CD8-positive, alpha-beta memory T cell (primary cell): Measurements from ENCODE around the gene SHISA5. TPM values are rescaled to one million over a fixed set of nuclear protein-coding genes. Genes with fewer than 3 reads are reported as not detected.
"Not testable (repeated sequence)": the region's sequence is repeated elsewhere in the genome, so short reads cannot be mapped to it uniquely, and the experiment has no call there.

Experiments
- CTCF ChIA-PET: fragments of 350-600 bp; sonication (Branson Sonifier 250); formaldehyde crosslinking; loops from one replicate; lab custom pipeline; 2021; ENCODE audit warnings: antibody characterized with exemption; lab: Charles Lee
- POLR2A ChIA-PET: fragments of 350-600 bp; sonication (Branson Sonifier 250); formaldehyde crosslinking; loops from one replicate; lab custom pipeline; 2021; ENCODE audit warnings: antibody characterized with exemption; lab: Charles Lee
- DNase-seq, 5 donors: peaks; one replicate each; pipeline versions ENCODE4 v3.0.0 to v3.0.0-alpha.2; 2020 to 2022; ENCODE audit warnings: mixed read lengths in 1 of 5
- H3K27ac ChIP-seq: one replicate; pipeline ENCODE4 v1.7.0; 2013; ENCODE audit warnings: low read depth, mild to moderate bottlenecking, low read length, moderate library complexity
- H3K27me3 ChIP-seq: 2 replicates; pipeline ENCODE4 v1.7.0; 2013; ENCODE audit warnings: low read length, mild to moderate bottlenecking; ENCODE audit not compliant: insufficient read depth, poor library complexity, severe bottlenecking
- H3K36me3 ChIP-seq: 2 replicates; pipeline ENCODE4 v1.7.0; 2013; ENCODE audit warnings: mild to moderate bottlenecking, low read length, moderate library complexity; ENCODE audit not compliant: insufficient read depth
- H3K4me1 ChIP-seq: 2 replicates; pipeline ENCODE4 v1.7.0; 2013; ENCODE audit warnings: mild to moderate bottlenecking, low read length, moderate library complexity; ENCODE audit not compliant: insufficient read depth
- H3K4me3 ChIP-seq: 2 replicates; pipeline ENCODE4 v1.7.0; 2013; ENCODE audit warnings: mild to moderate bottlenecking, low read length
- H3K9me3 ChIP-seq: 2 replicates; pipeline ENCODE4 v1.7.0; 2013; ENCODE audit warnings: mild to moderate bottlenecking, low read length
- H3K27ac Mint-ChIP-seq, 8 donors: one replicate each; pipeline ENCODE4 v1.8.0; 2020 to 2021; ENCODE audit warnings: mixed read lengths in 8 of 8, mild to moderate bottlenecking in 6 of 8, inconsistent platforms in 3 of 8, moderate library complexity in 3 of 8
- H3K27me3 Mint-ChIP-seq, 2 donors: one replicate each; pipeline ENCODE4 v1.8.0; 2020 to 2021; ENCODE audit warnings: mixed read lengths in 2 of 2, mild to moderate bottlenecking in 1 of 2, moderate library complexity in 1 of 2
- H3K36me3 Mint-ChIP-seq, 3 donors: one replicate each; pipeline ENCODE4 v1.8.0; 2020 to 2021; ENCODE audit warnings: mixed read lengths in 3 of 3, inconsistent platforms in 1 of 3, mild to moderate bottlenecking in 1 of 3
- H3K4me1 Mint-ChIP-seq, 3 donors: one replicate each; pipeline ENCODE4 v1.8.0; 2020 to 2021; ENCODE audit warnings: mixed read lengths in 3 of 3, inconsistent platforms in 1 of 3, mild to moderate bottlenecking in 1 of 3
- H3K4me3 Mint-ChIP-seq, 7 donors: one replicate each; pipeline ENCODE4 v1.8.0; 2020 to 2021; ENCODE audit warnings: mixed read lengths in 7 of 7, mild to moderate bottlenecking in 6 of 7, moderate library complexity in 4 of 7, inconsistent platforms in 2 of 7
- H3K9me3 Mint-ChIP-seq, 5 donors: one replicate each; pipeline ENCODE4 v1.8.0; 2020 to 2022; ENCODE audit warnings: mixed read lengths in 5 of 5, mild to moderate bottlenecking in 3 of 5, moderate library complexity in 2 of 5, inconsistent platforms in 1 of 5
- polyA plus RNA-seq: library from polyadenylated mRNA; unstranded; fragments of 300-500 nt; fragmentation: Illumina TruSeq; gene quantifications from one replicate; pipeline ENCODE4 v1.2.3, GENCODE V29; 2021
- total RNA-seq, 2 experiments: library from RNA; stranded (reverse); gene quantifications; one replicate each; pipeline ENCODE4 v1.2.3, GENCODE V29; 2021

The SHISA5 gene
- total and polyA plus RNA-seq, 3 experiments from 2014 or later = 102 to 470 (median 102) TPM

DNA sequence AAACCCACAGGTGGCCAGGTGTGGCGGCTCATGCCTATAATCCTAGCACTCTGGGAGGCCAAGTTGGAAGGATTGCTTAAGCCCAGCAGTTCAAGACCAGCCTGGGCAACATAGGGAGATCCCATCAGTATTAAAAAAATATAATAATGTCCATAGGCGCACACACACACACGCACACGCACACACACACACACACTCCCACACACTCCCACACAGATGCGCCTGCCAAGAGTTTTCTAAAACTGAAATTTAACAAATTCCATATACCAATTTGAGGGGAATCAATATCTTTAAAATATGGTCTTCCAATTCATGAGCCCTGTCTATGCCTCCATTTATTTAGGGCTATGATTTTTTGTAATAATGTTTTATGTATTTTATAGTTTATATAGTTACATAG is 17.0 kb downstream of the SHISA5 start:
- no peak overlapping the region for H3K4me3 Mint-ChIP-seq
- no peaks in the 10 kb centered on the region for H3K9me3 Mint-ChIP-seq
- Histone ChIP-seq H3K27me3 (no peaks in the 10 kb centered on the region), H3K36me3 (no peaks in the 10 kb centered on the region), H3K4me1 (no peaks in the 10 kb centered on the region), H3K9me3 (no peaks in the 10 kb centered on the region), H3K4me3 (no peak overlapping the region), H3K27ac (no peak overlapping the region)
- H3K4me1 Mint-ChIP-seq = peaks cover 0 to 1% (median 0%) of the 10 kb centered on the region in 3 donors
- CTCF ChIA-PET = no interaction called here
- DNase-seq = no peak
- POLR2A ChIA-PET = no interaction called here
- H3K36me3 Mint-ChIP-seq = peaks cover 0 to 2% (median 0%) of the 10 kb centered on the region in 3 donors
- H3K27ac Mint-ChIP-seq = no peak overlapping the region
- H3K27me3 Mint-ChIP-seq = no peaks in the 10 kb centered on the region

DNA sequence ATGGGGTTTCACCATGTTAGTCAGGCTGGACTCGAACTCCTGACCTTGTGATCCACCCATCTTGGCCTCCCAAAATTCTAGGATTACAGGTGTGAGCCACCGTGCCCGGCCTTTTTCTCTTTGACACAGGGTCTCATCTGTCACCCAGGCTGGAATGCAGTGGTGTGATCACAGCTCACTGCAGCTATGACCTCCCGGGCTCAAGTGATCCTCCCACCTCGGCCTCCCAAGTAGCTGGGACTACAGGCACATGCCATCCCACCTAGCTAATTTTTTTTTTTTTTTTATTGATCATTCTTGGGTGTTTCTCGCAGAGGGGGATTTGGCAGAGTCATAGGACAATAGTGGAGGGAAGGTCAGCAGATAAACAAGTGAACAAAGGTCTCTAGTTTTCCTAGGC is 21.2 kb downstream of the SHISA5 start:
- not testable (repeated sequence) for H3K27ac ChIP-seq, H3K9me3 Mint-ChIP-seq, H3K9me3 ChIP-seq, H3K27me3 ChIP-seq, H3K4me3 Mint-ChIP-seq, H3K27ac Mint-ChIP-seq, H3K36me3 Mint-ChIP-seq, H3K27me3 Mint-ChIP-seq, DNase-seq, H3K4me3 ChIP-seq, H3K36me3 ChIP-seq
- ChIA-PET POLR2A (interaction anchor here (0.7 kb wide), 1 partner anchor 1858 kb away, joined by 4 read pairs; the partner anchor contains the start of gene RASSF1), CTCF (interaction anchor here (1.1 to 1.6 kb wide), 2 partner anchors 22 to 47 kb away, joined by 4 to 6 read pairs; partner anchors contain the start of gene SHISA5)
- H3K4me1 ChIP-seq = peaks cover 24% of the 10 kb centered on the region
- H3K4me1 Mint-ChIP-seq = peaks cover 21 to 24% (median 24%) of the 10 kb centered on the region in 3 donors

DNA sequence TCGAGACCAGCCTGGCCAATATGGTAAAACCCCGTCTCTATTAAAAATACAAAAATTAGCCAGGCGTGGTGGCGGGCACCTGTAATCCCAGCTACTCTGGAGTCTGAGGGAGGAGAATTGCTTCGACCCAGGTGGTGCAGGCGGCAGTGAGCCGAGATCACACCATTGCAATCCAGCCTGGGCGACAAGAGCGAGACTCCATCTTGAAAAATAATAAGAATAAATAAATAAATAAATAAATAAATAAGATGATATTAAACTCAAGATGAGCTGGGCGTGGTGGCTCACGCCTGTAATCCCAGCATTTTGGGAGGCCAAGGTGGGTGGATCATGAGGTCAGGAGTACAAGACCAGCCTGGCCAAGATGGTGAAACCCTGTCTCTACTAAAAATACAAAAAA is 23.1 kb downstream of the SHISA5 start:
- not testable (repeated sequence) for H3K27ac Mint-ChIP-seq, H3K27me3 Mint-ChIP-seq, H3K9me3 Mint-ChIP-seq, H3K36me3 Mint-ChIP-seq, H3K4me3 Mint-ChIP-seq, H3K36me3 ChIP-seq, H3K27ac ChIP-seq, H3K4me3 ChIP-seq, H3K9me3 ChIP-seq, DNase-seq, H3K27me3 ChIP-seq
- POLR2A ChIA-PET = interaction anchor here (0.6 kb wide), 1 partner anchor 38 kb away, joined by 6 read pairs; no protein-coding TSS in a partner anchor
- peaks cover 30% of the 10 kb centered on the region for H3K4me1 ChIP-seq
- H3K4me1 Mint-ChIP-seq = peaks cover 30 to 43% (median 34%) of the 10 kb centered on the region in 3 donors
- CTCF ChIA-PET = interaction anchor here (3.9 kb wide), 1 partner anchor 45 kb away, joined by 17 read pairs; no protein-coding TSS in a partner anchor

DNA sequence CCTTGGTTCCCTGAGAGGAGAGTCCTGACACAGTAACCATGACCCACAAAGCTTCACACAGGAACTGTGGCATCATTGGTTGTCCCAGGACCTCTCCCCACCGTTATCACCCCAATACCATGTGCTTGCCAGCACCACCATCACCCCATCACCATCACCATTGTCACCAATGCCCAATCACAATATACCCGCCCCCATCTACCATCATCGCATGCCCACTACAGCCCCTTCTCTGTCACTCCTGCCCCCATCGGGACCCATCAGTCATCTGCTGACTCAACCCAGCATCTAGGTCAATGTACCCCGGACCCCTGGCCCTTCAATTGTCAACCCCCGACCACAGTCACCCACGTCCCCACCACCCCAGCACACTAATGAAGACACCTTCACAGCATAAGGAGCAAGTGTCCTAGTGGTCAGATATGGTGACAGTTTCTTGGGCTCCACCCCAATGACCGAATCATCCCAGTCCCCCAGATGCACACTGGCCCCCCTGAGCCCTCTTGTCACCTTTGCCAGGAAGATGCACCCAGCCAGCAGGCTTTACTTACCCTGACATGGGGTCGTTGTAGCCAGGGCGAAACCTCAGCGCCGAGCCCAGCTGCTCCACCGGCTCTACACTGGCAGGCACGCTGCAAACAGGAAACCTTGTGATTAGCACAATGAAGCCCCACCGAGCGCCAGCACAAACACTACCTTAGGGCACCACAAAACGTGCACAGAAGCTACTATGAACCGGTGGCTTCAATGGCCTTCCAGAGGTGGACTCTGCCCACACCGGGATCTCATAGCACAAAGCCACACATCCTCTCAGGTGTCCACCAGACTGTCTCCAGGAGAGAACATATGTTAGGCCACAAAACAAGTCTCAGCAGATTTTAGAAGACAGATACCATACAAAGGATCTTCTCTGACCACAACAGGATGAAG is 25.1 kb downstream of the SHISA5 start:
- Mint-ChIP-seq H3K27me3 (no peaks in the 10 kb centered on the region), H3K27ac (peak overlapping the region; percentile 93 to 99 (median 98)), H3K9me3 (no peaks in the 10 kb centered on the region), H3K4me1 (peaks cover 37 to 58% (median 41%) of the 10 kb centered on the region in 3 donors), H3K4me3 (peak overlapping the region; percentile 86 to 98 (median 93)), H3K36me3 (peaks cover 0 to 10% (median 0%) of the 10 kb centered on the region in 3 donors)
- DNase-seq = peak; percentile 42 to 87 (median 80)
- Histone ChIP-seq H3K9me3 (no peaks in the 10 kb centered on the region), H3K36me3 (no peaks in the 10 kb centered on the region), H3K27ac (peak overlapping the region; percentile 78), H3K4me1 (peaks cover 30% of the 10 kb centered on the region), H3K27me3 (no peaks in the 10 kb centered on the region), H3K4me3 (peak overlapping the region; percentile 60)
- ChIA-PET POLR2A (interaction anchor here (0.7 to 1.6 kb wide), 6 partner anchors 12 to 38 kb away, joined by 3 to 11 read pairs (median 4); partner anchors contain the start of genes ATRIP, SHISA5 and TMA7), CTCF (interaction anchor here (0.6 to 3.9 kb wide), 8 partner anchors 10 to 70 kb away, joined by 3 to 17 read pairs (median 4); a partner anchor contains a TSS)

DNA sequence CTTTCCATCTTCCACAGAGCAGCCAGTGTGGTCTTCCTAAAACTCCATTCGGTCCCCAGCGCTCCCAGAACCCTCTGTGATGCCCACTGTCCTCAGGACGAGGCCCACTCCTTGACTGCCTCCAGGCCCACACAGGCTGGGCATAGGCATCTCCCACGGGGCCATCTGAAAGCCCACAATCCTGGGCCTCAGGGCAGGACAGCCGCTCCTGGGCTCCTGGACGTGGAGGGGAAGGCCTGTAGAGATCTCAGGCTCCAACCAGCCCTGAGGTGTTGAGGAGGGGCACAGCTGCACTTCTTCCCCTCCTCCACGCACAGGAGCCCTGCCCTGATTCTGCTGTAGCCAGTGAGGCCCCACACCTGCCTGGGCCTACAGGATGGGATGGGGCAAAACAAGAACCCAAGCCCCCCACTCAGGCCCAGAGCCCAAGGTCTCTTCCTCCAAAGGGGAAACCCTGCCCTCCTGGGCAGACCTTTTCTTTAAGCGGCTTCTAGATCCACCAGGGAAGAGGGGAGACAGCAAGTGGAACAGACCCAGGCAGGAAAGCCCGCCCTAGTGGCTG is 25.9 kb downstream of the SHISA5 start:
- Mint-ChIP-seq H3K4me3 (peak overlapping the region; percentile 86 to 98 (median 93)), H3K4me1 (peaks cover 43 to 65% (median 49%) of the 10 kb centered on the region in 3 donors), H3K27me3 (no peaks in the 10 kb centered on the region), H3K27ac (peak overlapping the region; percentile 93 to 99 (median 98)), H3K36me3 (peaks cover 0 to 10% (median 0%) of the 10 kb centered on the region in 3 donors), H3K9me3 (no peaks in the 10 kb centered on the region)
- H3K27me3 ChIP-seq = no peaks in the 10 kb centered on the region
- peak overlapping the region; percentile 78 for H3K27ac ChIP-seq
- ChIA-PET CTCF (interaction anchor here (1.2 to 3.9 kb wide), 3 partner anchors 10 to 42 kb away, joined by 3 to 17 read pairs (median 4); no protein-coding TSS in a partner anchor), POLR2A (interaction anchor here (0.8 to 1.6 kb wide), 5 partner anchors 11 to 77 kb away, joined by 3 to 11 read pairs (median 4); partner anchors contain the start of gene TMA7)
- peaks cover 37% of the 10 kb centered on the region for H3K4me1 ChIP-seq
- no peaks in the 10 kb centered on the region for H3K36me3 ChIP-seq
- no peak for DNase-seq
- H3K9me3 ChIP-seq = no peaks in the 10 kb centered on the region
- peak overlapping the region; percentile 60 for H3K4me3 ChIP-seq

DNA sequence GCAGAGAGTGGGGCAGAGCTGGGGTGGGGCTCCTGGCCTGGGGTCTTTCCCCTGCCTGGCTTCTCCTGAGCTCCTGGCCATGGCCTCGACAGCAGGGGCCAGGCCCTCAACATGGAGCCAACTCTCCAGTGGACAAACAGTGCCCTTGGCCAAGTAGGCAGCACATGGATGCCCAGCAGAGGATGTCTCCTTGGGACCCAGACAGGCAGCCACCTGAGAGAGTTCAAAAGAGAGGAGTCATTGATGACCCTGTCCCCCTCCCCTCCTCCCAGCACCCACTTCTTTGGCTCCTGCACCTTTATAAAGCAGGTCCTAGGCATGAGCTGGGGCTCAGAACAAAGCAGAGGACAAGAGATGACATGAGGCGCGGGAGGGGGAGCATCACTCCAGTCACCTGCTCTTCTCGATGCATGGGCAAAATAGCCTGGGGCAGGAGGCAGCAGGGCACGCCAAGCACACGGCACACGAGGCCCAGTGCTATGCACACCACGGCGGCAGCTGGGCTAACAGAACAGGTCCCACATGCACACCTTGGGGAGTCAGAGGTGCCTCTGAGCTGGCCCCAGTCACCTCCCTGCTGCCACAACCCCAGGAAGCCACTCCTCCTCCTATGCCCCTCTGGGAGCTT is 27.4 kb downstream of the SHISA5 start:
- Histone ChIP-seq H3K27ac (no peak overlapping the region), H3K9me3 (no peaks in the 10 kb centered on the region), H3K4me1 (peaks cover 46% of the 10 kb centered on the region), H3K27me3 (no peaks in the 10 kb centered on the region), H3K36me3 (no peaks in the 10 kb centered on the region), H3K4me3 (no peak overlapping the region)
- H3K9me3 Mint-ChIP-seq = no peaks in the 10 kb centered on the region
- H3K4me1 Mint-ChIP-seq = peaks cover 48 to 70% (median 54%) of the 10 kb centered on the region in 3 donors
- H3K27me3 Mint-ChIP-seq = no peaks in the 10 kb centered on the region
- DNase-seq = no peak
- POLR2A ChIA-PET = interaction anchor here (0.6 kb wide), 1 partner anchor 65 kb away, joined by 3 read pairs; no protein-coding TSS in a partner anchor
- H3K36me3 Mint-ChIP-seq = peaks cover 0 to 15% (median 0%) of the 10 kb centered on the region in 3 donors
- H3K4me3 Mint-ChIP-seq = peak overlapping the region in 4 of 7 donors; percentile 20 to 93 (median 56)
- CTCF ChIA-PET = interaction anchor here (0.6 to 1.5 kb wide), 8 partner anchors 31 to 1374 kb away, joined by 3 to 10 read pairs (median 3); partner anchors contain the start of genes ATRIP, CCDC51 and TMA7
- H3K27ac Mint-ChIP-seq = peak overlapping the region in 7 of 8 donors; percentile 42 to 99 (median 93)

DNA sequence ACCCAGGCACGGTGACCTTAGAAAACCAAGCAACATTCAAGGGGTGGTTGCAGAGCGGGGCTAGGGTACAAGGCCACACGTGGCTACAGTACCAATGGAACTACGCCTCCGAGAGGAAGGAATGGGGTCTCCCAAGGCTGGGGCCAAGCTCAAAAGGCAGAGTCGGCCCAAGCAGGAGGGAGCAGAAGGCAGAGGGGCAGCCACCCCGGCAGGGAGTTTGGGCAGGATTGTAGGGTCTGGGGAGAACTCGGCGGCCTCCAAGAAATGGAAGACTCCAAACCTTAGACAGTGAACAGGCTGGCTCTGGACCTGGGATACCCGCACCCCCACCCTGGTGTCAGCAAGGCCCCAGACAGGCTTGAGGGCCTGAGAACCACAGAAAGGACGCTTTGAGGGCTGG is 28.8 kb downstream of the SHISA5 start:
- Histone ChIP-seq H3K27me3 (no peaks in the 10 kb centered on the region), H3K27ac (no peak overlapping the region), H3K9me3 (no peaks in the 10 kb centered on the region), H3K4me3 (no peak overlapping the region), H3K36me3 (peaks cover under 1% of the 10 kb centered on the region), H3K4me1 (peaks cover 53% of the 10 kb centered on the region)
- Mint-ChIP-seq H3K4me3 (peak overlapping the region in 2 of 7 donors; percentile 3 to 27), H3K36me3 (peaks cover 0 to 15% (median 0%) of the 10 kb centered on the region in 3 donors), H3K27ac (peak overlapping the region in 7 of 8 donors; percentile 38 to 96 (median 89)), H3K4me1 (peaks cover 46 to 77% (median 55%) of the 10 kb centered on the region in 3 donors), H3K9me3 (no peaks in the 10 kb centered on the region), H3K27me3 (no peaks in the 10 kb centered on the region)
- no peak for DNase-seq
- CTCF ChIA-PET = interaction anchor here (10.2 kb wide), 1 partner anchor 39 kb away, joined by 69 read pairs; no protein-coding TSS in a partner anchor
- POLR2A ChIA-PET = no interaction called here
